NCI-H1436 treated with DMSO at 0.1 percent for 48 hours (cell line): Measurements from ENCODE around the gene WDR26.
"Not testable (repeated sequence)": the region's sequence is repeated elsewhere in the genome, so short reads cannot be mapped to it uniquely, and the experiment has no call there.

Experiments
- DNase-seq: peaks from one replicate; lab custom pipeline; 2025; lab: John Stamatoyannopoulos, UW

The WDR26 gene

DNA sequence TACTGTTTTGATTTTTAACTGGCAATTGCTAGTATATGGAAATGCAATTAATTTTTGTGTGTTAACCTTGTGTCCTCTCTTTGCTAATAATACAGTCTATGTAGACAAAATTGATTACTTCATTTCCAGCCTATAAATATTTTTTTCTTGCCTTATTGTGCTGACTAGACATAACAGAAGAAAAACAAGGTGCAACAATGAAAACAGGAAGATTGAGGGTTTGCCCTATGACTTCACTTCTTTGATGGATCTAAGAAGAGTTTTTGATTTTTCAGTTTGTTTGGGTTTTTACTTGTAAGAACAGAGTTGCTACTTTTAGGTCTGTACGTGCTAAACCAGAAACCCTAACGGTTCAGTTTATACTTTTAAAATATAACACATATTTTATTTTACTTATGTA, 86.5 kb downstream of the WDR26 start:
- DNase-seq: no peak

DNA sequence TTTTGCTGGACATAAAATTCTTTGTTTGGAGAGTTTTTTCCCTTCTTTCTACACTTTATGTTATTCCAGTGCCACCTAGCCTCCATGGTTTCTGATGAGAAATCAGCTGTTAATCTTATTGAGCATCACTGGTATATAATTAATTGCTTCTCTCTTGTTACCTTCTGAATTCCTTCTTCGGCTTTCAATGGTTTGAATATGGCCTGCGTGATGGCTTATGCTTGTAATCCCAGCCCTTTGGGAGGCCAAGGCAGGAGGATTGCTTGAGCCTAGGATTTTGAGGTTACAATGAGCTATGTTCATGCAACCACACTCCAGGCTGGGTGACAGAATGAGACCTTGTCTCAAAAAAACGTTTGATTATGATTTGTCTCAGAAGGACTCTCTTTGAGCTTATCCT, 90.9 kb downstream of the WDR26 start:
- DNase-seq: no peak

DNA sequence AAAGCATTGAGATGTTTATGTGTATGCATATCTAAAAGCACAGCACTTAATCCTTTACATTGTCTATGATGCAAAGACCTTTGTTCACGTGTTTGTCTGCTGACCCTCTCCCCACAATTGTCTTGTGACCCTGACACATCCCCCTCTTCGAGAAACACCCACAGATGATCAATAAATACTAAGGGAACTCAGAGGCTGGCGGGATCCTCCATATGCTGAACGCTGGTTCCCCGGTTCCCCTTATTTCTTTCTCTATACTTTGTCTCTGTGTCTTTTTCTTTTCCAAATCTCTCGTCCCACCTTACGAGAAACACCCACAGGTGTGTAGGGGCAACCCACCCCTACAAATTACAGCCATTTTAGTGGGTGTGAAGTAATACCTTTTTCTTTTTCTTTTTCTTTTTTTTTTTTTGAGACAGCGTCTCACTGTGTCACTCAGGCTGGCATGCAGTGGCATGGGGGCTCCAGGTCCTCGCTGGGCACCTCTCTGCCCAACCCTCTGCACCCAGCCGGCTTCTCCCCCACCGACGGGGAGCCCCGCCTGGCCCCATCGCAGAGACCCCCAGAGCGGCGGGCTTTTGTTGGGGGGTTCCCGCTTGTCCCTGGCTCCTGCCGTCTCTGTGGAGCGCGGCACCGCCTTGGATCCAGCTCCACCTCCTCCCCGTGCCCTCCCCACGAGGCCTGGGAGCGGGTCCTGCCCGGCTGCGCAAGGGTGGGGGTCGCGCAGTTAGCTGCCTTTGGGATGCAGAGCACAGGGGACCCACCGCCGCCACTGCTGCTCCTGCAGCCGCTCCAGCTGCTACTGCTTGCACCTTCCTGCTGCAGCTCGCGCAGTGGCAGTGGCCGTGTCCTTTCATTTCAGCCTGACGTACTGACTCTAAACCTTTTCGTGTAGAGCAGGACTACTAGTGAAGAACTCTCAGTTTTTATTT, 93.9 kb downstream of the WDR26 start:
- not testable (repeated sequence) for DNase-seq

DNA sequence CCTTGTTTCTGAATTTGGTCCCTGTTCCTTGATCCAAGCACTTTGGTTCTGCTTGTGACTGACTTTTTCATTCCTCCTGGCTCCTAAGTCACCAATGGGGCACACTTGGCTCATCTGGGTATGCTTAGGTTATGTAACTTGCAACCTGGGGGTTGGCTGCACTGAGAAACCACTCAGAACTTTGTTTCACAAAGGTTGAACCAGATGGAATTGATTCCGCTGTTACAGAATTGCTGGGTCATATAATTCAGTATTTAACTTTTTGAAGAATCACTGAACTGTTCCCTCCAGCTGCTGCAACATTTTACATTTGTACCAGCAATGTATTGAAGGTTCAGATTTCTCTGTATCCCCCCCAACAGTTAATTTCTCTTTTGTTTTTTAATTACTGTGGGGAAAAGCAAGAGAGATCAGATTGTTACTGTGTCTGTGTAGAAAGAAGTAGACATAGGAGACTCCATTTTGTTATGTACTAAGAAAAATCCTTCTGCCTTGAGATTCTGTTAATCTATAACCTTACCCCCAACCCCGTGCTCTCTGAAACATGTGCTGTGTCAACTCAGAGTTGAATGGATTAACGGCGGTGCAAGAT, 95.1 kb downstream of the WDR26 start:
- DNase-seq: no peak

DNA sequence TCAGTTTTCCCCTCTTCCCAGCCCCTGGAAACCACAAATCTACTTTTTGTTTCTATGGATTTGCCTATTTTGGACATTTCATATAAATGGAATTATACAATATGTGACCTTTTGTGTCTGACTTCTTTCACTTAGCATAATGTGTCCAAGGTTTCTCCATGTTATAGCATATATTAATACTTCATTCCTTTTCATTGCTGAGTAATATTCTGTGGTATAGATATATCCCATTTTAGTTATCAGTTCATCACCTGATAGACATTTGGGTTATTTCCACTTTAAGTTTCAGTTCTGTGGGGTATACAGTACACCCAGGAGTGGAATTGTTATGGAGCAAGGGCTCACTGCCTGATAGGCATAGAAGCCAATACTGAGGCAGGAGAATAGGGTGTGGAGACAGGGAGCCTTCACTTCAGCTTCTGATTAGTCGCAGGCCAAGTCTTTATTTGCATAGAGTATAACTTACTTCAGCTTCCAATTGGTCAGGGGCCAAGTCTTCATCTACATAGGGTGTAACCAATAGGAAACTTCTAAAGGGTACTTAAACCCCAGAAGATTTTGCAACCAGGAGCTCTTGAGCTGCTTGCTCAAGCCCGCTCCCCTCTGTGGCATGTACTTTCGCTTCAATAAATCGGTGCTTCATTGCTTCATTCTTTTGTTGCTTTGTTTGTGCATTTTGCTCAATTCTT, 96.3 kb downstream of the WDR26 start:
- no peak for DNase-seq
